HG03469 (cell line): ENCODE results near the gene CAPZA3.
"Not testable (repeated sequence)": the region's sequence is repeated elsewhere in the genome, so short reads cannot be mapped to it uniquely, and the experiment has no call there.

ENCODE experiments used
- ATAC-seq: cut with Tn5 transposase; IDR thresholded peaks from one replicate; pipeline ENCODE4 v1.9.1; 2021; ENCODE audit warnings: mild to moderate bottlenecking, moderate library complexity, moderate number of reproducible peaks; ENCODE audit not compliant: unreplicated experiment

The CAPZA3 gene

GRCh38 chr12:18753481-18754123 lies 15.7 kb downstream of the CAPZA3 start:
- no peak for ATAC-seq

DNA sequence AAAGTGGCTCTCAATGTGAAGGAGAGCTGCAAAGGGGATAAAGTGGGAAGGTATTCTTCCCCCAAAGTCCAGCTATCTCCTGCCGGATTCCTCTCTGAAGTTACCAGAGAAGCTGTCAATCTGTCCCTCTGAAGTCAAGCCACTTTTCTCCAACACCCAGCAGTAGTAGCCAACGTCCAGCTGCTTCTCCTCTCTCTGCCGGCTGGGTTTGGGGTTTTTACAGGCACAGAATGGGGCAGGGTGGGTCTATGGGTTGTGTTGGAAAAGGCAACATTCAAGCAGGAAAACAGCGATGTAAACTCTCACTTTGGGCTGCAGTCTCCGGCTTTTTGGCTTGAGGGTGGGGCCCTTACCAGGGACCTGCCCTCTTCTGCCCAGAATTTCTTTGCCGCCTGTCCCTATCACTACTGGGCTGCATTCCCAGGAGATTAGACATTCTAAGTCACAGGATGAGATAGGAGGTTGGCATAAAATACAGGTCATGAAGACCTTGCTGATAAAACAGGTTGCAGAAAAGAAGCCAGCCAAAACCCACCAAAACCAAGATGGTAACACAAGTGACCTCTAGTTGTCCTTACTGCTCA lies 16.3 kb downstream of the CAPZA3 start:
- no peak for ATAC-seq

GRCh38 chr12:18755341-18755740 lies 17.4 kb downstream of the CAPZA3 start:
- no peak for ATAC-seq

- not testable (repeated sequence) for ATAC-seq
These were observed 28.6 kb downstream of the CAPZA3 start for GRCh38 chr12:18766479-18766878.

GRCh38 chr12:18782827-18783226 lies 44.9 kb downstream of the CAPZA3 start:
- ATAC-seq: no peak

GRCh38 chr12:18785465-18785864 lies 47.5 kb downstream of the CAPZA3 start:
- not testable (repeated sequence) for ATAC-seq
